GM23338 (cell line): ENCODE data around the gene PGM1.

Experiments used
- CREB1 ChIP-seq: fragments of 250-450 bp; sonication (Bioruptor Pico); IDR thresholded peaks from 2 replicates; pipeline ENCODE4 v1.5.0; 2020; ENCODE audit warnings: low read depth, mild to moderate bottlenecking, moderate library complexity
- POLR2AphosphoS5 ChIP-seq: IDR thresholded peaks from 2 replicates; pipeline ENCODE4 v1.6.1; 2016; ENCODE audit warnings: antibody characterized with exemption, low read depth
- TF ChIP-seq, protein P1 (sequence below): IDR thresholded peaks from one replicate; pipeline ENCODE4 v1.6.1; 2018; ENCODE audit warnings: antibody characterized with exemption; ENCODE audit not compliant: unreplicated experiment
- TF ChIP-seq, protein P2 (sequence below), 2 experiments: fragments of 200-600 bp in 1 of 2; sonication (generic) in 1 of 2; conservative IDR thresholded peaks; 2 replicates each; pipeline versions ENCODE4 v1.5.1 to v1.6.1; 2016 to 2017; ENCODE audit warnings: antibody characterized with exemption in 2 of 2, low read depth in 2 of 2, mild to moderate bottlenecking in 2 of 2, moderate library complexity in 1 of 2

DNA sequence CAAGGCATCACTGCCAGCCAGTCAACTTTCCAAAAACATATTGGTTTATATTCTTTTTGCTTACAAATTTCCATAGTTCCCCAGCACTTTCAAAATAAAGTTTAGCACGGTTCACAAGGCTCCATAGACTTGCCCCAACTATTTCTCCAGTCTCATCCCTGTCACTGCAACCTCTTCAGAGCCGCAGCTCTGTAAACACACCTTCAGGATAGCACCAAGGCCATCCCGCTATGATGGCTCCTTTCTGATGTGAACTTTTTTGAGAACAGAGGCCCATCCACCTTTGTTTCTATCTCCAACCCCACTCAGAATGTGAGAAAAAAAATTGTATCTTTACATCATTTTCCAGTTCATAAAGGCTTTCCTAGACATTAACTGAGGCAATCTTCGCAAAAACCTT, 26.3 kb downstream of the PGM1 start:
- TF ChIP-seq, protein P1, sequence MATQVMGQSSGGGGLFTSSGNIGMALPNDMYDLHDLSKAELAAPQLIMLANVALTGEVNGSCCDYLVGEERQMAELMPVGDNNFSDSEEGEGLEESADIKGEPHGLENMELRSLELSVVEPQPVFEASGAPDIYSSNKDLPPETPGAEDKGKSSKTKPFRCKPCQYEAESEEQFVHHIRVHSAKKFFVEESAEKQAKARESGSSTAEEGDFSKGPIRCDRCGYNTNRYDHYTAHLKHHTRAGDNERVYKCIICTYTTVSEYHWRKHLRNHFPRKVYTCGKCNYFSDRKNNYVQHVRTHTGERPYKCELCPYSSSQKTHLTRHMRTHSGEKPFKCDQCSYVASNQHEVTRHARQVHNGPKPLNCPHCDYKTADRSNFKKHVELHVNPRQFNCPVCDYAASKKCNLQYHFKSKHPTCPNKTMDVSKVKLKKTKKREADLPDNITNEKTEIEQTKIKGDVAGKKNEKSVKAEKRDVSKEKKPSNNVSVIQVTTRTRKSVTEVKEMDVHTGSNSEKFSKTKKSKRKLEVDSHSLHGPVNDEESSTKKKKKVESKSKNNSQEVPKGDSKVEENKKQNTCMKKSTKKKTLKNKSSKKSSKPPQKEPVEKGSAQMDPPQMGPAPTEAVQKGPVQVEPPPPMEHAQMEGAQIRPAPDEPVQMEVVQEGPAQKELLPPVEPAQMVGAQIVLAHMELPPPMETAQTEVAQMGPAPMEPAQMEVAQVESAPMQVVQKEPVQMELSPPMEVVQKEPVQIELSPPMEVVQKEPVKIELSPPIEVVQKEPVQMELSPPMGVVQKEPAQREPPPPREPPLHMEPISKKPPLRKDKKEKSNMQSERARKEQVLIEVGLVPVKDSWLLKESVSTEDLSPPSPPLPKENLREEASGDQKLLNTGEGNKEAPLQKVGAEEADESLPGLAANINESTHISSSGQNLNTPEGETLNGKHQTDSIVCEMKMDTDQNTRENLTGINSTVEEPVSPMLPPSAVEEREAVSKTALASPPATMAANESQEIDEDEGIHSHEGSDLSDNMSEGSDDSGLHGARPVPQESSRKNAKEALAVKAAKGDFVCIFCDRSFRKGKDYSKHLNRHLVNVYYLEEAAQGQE = no peak
- TF ChIP-seq CREB1 (CRISPR knock-in tag) (no peak), POLR2AphosphoS5 (no peak)
- TF ChIP-seq, protein P2, sequence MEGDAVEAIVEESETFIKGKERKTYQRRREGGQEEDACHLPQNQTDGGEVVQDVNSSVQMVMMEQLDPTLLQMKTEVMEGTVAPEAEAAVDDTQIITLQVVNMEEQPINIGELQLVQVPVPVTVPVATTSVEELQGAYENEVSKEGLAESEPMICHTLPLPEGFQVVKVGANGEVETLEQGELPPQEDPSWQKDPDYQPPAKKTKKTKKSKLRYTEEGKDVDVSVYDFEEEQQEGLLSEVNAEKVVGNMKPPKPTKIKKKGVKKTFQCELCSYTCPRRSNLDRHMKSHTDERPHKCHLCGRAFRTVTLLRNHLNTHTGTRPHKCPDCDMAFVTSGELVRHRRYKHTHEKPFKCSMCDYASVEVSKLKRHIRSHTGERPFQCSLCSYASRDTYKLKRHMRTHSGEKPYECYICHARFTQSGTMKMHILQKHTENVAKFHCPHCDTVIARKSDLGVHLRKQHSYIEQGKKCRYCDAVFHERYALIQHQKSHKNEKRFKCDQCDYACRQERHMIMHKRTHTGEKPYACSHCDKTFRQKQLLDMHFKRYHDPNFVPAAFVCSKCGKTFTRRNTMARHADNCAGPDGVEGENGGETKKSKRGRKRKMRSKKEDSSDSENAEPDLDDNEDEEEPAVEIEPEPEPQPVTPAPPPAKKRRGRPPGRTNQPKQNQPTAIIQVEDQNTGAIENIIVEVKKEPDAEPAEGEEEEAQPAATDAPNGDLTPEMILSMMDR (conservative IDR thresholded peaks at IDR 0.05; ENCODE audit: low read depth in 2 of 2) = no peak
